OCI-LY3 (cell line): ENCODE results near the gene CYSRT1.

Experiments
- H2AFZ ChIP-seq: fragments of 200-600, 300-600 bp; shearing (Covaris generic); 2 replicates; pipeline ENCODE4 v1.6.0; 2014; ENCODE audit warnings: antibody characterized with exemption, low read depth, low read length
- H3K27ac ChIP-seq: fragments of 200-600, 300-600 bp; sonication (generic); 2 replicates; pipeline ENCODE4 v1.5.1; 2014; ENCODE audit warnings: mild to moderate bottlenecking, low read length, moderate library complexity, mixed read lengths
- H3K27me3 ChIP-seq: fragments of 200-600, 300-600 bp; sonication (generic); 2 replicates; pipeline ENCODE4 v1.6.1; 2014; ENCODE audit warnings: low read depth, low read length, mixed read lengths
- H3K36me3 ChIP-seq: fragments of 200-600, 300-600 bp; sonication (generic); replicated peaks from 2 replicates; pipeline ENCODE3; 2014; ENCODE audit warnings: low read depth, low read length, mixed read lengths
- H3K4me1 ChIP-seq: fragments of 300-600, 200-600 bp; sonication (generic); 2 replicates; pipeline ENCODE4 v1.6.1; 2014; ENCODE audit warnings: low read length, mixed read lengths
- H3K4me2 ChIP-seq: fragments of 200-600, 300-600 bp; sonication (generic); 2 replicates; pipeline ENCODE4 v1.6.1; 2014; ENCODE audit warnings: low read length, mixed read lengths
- H3K4me3 ChIP-seq: fragments of 300-600, 200-600 bp; sonication (generic); 2 replicates; pipeline ENCODE4 v1.5.1; 2014; ENCODE audit warnings: antibody characterized with exemption, mild to moderate bottlenecking, low read length, moderate library complexity
- H3K79me2 ChIP-seq: fragments of 300-600, 200-600 bp; shearing (Covaris generic); 2 replicates; pipeline ENCODE4 v1.6.1; 2014; ENCODE audit warnings: mild to moderate bottlenecking, low read length, mixed read lengths
- H3K9ac ChIP-seq: fragments of 300-600, 200-600 bp; shearing (Covaris generic); 2 replicates; pipeline ENCODE4 v1.6.0; 2014; ENCODE audit warnings: mild to moderate bottlenecking, low read length, moderate library complexity
- H3K9me3 ChIP-seq: fragments of 200-600, 300-600 bp; shearing (Covaris generic); 2 replicates; pipeline ENCODE4 v1.6.1; 2014; ENCODE audit warnings: low read length, mixed read lengths; ENCODE audit not compliant: insufficient read depth
- H4K20me1 ChIP-seq: fragments of 200-600, 300-600 bp; sonication (generic); 2 replicates; pipeline ENCODE4 v1.6.1; 2016; ENCODE audit warnings: low read length, mixed read lengths; ENCODE audit not compliant: insufficient read depth
- CTCF ChIP-seq: fragments of 200-600, 300-600 bp; sonication (generic); IDR thresholded peaks from 2 replicates; pipeline ENCODE4 v1.5.1; 2014; ENCODE audit warnings: antibody characterized with exemption, low read length, low read depth
- EZH2phosphoT487 ChIP-seq: fragments of 200-600 bp; shearing (Covaris generic); IDR thresholded peaks from 2 replicates; pipeline ENCODE4 v1.6.1; 2018; ENCODE audit warnings: antibody characterized with exemption, mixed run types, low read depth

CYSRT1 gene

GRCh38 chr9:137188490-137189296, 36.3 kb upstream of the CYSRT1 start, which contains the start of the genes ANAPC2 and SSNA1:
TSS of gene ANAPC2 (minus strand) at chr9:137188560. CDS start at chr9:137188532, 28 bp downstream.
TSS of gene SSNA1 (plus strand) at chr9:137188676. CDS start at chr9:137188727, 51 bp downstream.
- Histone ChIP-seq H3K4me1 (peaks cover 18% of the 10 kb centered on the region), H3K79me2 (peaks cover 46% of the 10 kb centered on the region), H3K27ac (peak within 1 kb of the TSS; percentile 80), H3K27me3 (no peaks in the 10 kb centered on the region), H3K4me2 (peak within 1 kb of the TSS; percentile 90), H2AFZ (no peak within 1 kb of the TSS), H3K9ac (peak within 1 kb of the TSS; percentile 80), H4K20me1 (no peaks in the 10 kb centered on the region), H3K9me3 (no peaks in the 10 kb centered on the region), H3K4me3 (peak within 1 kb of the TSS; percentile 86), H3K36me3 (peaks cover 8% of the 10 kb centered on the region)
- TF ChIP-seq EZH2phosphoT487 (no peak), CTCF (peak; percentile 39)

DNA sequence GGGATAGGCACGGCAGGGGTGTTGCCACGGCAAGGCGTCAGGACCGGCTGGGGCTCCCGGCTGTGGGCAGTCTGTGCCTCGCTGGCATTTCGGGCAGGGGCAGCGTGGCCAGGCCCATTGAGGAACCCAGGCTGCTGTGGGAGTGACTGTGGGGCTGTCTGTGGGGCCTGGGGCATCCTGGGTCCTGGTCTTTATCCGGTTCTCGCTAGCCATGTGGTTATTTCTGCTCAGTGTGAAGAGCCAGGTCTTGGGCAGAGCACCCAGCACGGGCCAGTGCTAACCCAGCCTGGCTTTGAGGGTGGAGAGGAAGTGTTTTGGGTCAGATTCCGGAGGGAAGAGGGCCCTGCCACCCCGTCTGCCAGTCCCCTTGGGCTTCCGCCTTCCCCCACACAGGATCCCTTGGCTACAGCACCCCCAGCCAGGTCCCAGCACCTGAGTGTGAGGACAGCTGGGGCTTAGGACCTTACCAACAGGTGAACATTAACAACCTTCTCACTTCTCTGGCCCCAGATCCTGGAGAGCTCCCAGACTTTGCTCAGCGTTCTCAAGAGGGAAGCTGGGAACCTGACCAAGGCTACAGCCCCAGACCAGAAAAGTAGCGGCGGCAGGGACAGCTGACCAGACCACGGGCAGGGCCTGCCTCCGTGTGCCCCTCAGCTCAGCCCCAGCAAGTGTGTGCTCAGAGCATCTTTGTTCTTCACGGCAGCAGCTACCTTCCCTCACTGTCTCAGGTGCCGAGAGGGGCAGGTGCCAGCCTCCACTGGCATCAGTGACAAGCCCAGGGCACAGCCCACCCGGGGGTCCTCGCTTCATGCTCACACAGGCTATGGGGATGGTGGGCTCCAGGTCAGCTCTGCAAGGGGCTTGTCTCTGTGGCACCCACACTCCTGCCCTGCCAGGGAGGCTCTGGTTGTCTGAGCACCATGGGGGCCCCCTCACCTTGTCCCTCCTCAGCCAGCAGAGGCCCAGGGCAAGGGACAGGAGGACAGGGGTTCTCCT, 35.4 kb upstream of the CYSRT1 start:
- TF ChIP-seq CTCF (no peak), EZH2phosphoT487 (no peak)
- peaks cover 18% of the 10 kb centered on the region for H3K4me1 ChIP-seq
- peak overlapping the region; percentile 80 for H3K27ac ChIP-seq

DNA sequence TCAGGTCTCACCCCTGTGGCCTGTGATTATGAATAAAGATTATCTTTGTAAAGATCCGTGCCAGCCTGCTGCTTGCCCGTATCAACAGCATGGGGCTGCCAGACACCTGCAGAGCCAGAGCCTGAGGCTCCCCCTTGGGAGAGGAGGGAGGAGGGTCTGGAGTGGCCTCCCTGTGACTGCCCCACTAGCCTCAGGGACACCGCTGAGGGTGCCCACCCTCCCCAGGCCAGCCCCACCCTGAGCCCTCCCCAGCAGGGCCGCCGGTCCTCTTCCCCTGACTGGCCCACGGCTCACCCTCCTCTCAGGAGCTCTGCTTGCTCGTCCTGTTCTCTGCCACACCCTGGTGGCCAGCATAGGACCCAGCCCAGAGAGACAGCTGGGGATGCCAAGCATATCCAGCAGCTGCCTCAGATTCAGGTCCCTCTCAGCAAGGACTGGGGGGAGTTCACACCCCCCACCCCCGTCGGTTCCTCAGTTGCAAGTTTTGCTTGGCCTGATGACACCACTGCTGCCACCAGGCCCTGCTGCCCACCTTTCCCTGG, 34.6 kb upstream of the CYSRT1 start:
- Histone ChIP-seq H3K9ac (no peak overlapping the region), H2AFZ (no peak overlapping the region), H3K27me3 (no peaks in the 10 kb centered on the region), H3K4me1 (peaks cover 18% of the 10 kb centered on the region), H3K4me3 (no peak overlapping the region), H4K20me1 (no peaks in the 10 kb centered on the region), H3K9me3 (no peaks in the 10 kb centered on the region), H3K4me2 (peak overlapping the region; percentile 90), H3K27ac (no peak overlapping the region), H3K36me3 (peaks cover 8% of the 10 kb centered on the region), H3K79me2 (peaks cover 46% of the 10 kb centered on the region)
- no peak for TF ChIP-seq EZH2phosphoT487
- TF ChIP-seq CTCF = no peak

More for the DNA sequence above, 35.4 kb upstream of the CYSRT1 start:
- H2AFZ ChIP-seq = no peak overlapping the region
- H3K9me3 ChIP-seq = no peaks in the 10 kb centered on the region
- H3K27me3 ChIP-seq = no peaks in the 10 kb centered on the region
- H4K20me1 ChIP-seq = no peaks in the 10 kb centered on the region
- peaks cover 8% of the 10 kb centered on the region for H3K36me3 ChIP-seq
- H3K4me3 ChIP-seq = peak overlapping the region; percentile 86
- H3K9ac ChIP-seq = peak overlapping the region; percentile 80
- peaks cover 46% of the 10 kb centered on the region for H3K79me2 ChIP-seq
- peak overlapping the region; percentile 90 for H3K4me2 ChIP-seq
